Neuron (in vitro differentiated cells): ENCODE results near the gene CASP12.

Experiments
- H2AFZ ChIP-seq: one replicate; pipeline ENCODE4 v1.6.1; 2013; ENCODE audit warnings: low read depth, mild to moderate bottlenecking, inconsistent platforms, low read length, moderate library complexity
- H3K27me3 ChIP-seq: one replicate; pipeline ENCODE4 v1.6.1; 2013; ENCODE audit warnings: low read length; ENCODE audit not compliant: insufficient read depth
- H3K36me3 ChIP-seq: one replicate; pipeline ENCODE4 v1.6.1; 2013; ENCODE audit warnings: low read length; ENCODE audit not compliant: insufficient read depth
- H3K4me1 ChIP-seq: one replicate; pipeline ENCODE4 v1.6.1; 2013; ENCODE audit warnings: low read length; ENCODE audit not compliant: insufficient read depth
- H3K4me3 ChIP-seq: 2 replicates; pipeline ENCODE4 v1.5.1; 2013; ENCODE audit warnings: mild to moderate bottlenecking, low read length, moderate library complexity
- H3K9me3 ChIP-seq: one replicate; pipeline ENCODE4 v1.6.1; 2013; ENCODE audit warnings: low read length

The CASP12 gene

DNA sequence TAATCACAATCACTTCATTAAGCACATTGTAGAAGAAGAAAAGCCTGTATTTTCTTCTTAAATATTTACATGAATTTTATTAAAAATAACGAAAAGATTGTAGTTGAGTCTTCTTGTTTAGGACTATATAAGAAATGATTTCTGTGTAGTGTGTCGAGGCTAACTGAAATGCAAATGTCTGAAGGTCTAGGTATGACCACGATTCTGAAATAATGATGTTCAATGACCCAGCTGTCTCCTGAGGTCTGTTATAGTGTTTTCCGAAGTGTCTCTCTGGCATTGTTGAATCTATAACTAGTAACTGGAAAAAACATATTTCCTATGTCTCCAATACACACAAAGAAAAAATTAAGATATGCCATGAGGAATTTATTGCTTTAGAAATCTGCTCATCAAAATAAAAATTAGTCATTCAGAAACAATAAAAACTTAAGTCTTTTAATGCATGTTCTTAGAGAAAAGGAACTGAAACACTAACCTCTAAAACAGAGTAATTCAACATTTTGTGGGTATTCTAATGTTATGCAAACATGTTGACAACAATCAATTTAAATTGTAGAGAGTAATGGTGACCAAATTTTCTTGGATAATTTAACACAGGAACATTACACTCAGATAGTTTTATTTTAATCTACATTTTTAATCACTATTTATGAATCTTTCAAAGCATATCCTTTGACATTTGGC lies 55.0 kb downstream of the CASP12 start:
- Histone ChIP-seq H3K27me3 (no peaks in the 10 kb centered on the region), H2AFZ (no peak overlapping the region), H3K4me3 (no peak overlapping the region), H3K36me3 (no peaks in the 10 kb centered on the region), H3K9me3 (no peaks in the 10 kb centered on the region), H3K4me1 (no peaks in the 10 kb centered on the region)

DNA sequence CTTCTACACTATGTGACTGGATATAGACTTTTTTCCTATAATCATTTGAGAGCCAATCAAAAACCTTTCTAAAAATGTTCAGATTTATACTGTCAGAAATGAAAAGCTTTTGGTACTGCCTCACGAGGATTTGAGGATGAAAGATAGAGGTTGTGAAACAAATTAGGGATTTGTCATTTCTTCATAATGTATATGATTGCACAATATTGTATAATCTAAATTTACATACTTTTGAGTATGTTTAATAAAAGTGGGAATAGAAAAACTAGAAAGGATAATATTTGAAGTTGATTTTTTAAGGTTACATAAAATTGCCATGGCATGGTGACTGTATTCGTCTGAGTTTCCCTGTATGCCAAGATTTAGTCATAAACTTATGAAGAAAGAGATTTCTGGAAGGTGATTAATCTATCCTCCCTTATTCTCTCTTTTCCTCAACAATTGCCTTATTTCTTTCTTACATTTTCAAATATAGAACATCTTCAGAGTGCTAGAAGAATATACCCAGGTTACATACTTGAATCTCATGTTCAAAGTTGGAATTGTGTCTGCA lies 56.2 kb downstream of the CASP12 start:
- Histone ChIP-seq H3K9me3 (no peaks in the 10 kb centered on the region), H3K4me1 (no peaks in the 10 kb centered on the region), H3K4me3 (no peak overlapping the region), H3K27me3 (no peaks in the 10 kb centered on the region), H3K36me3 (no peaks in the 10 kb centered on the region), H2AFZ (no peak overlapping the region)

DNA sequence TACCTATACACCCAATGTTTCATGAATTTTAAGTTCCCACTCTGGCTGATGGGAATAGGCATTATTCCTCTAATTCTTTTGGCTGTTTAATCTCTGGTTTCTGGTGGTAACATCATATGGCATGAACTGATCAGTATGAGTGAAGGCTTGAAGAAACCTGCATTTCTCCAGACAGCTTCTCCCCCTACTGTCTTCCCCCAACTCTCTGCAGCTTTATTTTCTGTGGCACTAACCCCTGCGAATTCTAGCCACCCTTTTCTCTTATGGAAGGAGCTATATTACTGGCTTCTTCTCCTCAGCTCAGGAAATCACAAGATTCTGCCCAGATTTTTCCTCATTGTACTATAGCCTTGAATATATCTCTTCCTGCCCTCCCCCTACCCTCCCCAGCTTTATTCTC lies 57.1 kb downstream of the CASP12 start:
- H3K4me1 ChIP-seq = no peaks in the 10 kb centered on the region
- H2AFZ ChIP-seq = no peak overlapping the region
- no peaks in the 10 kb centered on the region for H3K27me3 ChIP-seq
- no peaks in the 10 kb centered on the region for H3K36me3 ChIP-seq
- no peak overlapping the region for H3K4me3 ChIP-seq
- H3K9me3 ChIP-seq = no peaks in the 10 kb centered on the region

DNA sequence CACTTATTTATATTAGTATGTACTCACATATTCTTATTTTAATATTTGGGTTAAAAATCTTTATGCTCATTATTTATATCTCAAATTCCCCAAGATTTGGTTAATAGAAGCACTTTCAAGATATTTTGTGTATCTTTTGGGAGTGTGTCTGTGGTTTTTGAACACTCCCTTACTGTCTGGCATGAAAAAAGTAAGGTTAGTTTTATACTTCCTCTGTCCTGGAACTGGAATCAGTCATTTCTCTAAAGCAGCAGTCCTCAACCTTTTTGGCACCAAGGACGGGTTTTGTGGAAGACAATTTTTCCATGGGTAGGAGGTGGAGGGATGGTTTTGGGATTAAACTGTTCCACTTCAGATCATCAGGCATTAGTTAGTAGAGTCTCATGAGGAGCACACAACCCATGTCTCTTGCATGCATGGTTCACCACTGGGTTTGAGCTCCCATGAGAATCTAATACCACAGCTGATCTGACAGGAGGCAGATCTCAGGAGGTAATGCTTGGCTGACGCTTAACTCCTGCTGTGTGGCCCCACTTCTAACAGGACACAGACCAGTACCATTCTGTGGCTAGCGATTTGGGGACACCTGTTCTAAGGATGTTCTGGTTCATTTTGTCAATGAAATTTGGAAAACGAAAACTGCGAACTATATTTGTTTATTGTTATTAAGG lies 60.2 kb downstream of the CASP12 start:
- Histone ChIP-seq H3K4me1 (no peaks in the 10 kb centered on the region), H3K9me3 (no peaks in the 10 kb centered on the region), H3K27me3 (no peaks in the 10 kb centered on the region), H2AFZ (no peak overlapping the region), H3K4me3 (no peak overlapping the region), H3K36me3 (no peaks in the 10 kb centered on the region)

DNA sequence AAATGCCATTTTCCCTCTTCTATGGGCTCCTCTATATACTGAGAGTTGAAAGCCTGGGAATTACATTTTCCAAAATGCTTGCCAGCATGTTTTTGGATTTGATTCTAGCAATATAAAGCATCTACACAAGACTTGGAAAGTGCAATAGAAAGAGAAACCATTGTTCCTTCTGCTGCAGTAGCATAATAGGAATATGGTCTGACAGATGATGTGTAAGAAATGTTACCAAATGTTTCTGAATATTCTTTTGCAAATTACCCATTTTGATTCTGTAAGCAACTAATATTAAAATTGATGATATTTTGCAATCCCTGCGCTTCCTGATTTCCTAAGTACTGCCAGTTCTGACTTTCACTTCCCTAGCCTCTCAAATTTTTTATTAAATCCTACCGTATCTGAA lies 61.6 kb downstream of the CASP12 start:
- Histone ChIP-seq H3K4me1 (no peaks in the 10 kb centered on the region), H3K36me3 (no peaks in the 10 kb centered on the region), H3K4me3 (no peak overlapping the region), H2AFZ (no peak overlapping the region), H3K9me3 (no peaks in the 10 kb centered on the region), H3K27me3 (no peaks in the 10 kb centered on the region)
